G401 (cell line): ENCODE results near the gene BRMS1. TPM values are rescaled to one million over a fixed set of nuclear protein-coding genes. Genes with fewer than 3 reads are reported as not detected.
A peak's percentile ranks its signal among the peaks of the same experiment; 100 is the strongest.

Source experiments
- DNase-seq: peaks from one replicate; pipeline ENCODE4 v3.0.0-alpha.2; 2015; ENCODE audit warnings: low spot score
- in situ Hi-C: cut with HindIII; loops from 2 replicates; pipeline ENCODE4 v1.10.0; 2016; ENCODE audit warnings: low sequenced_read_pairs, mixed read lengths
- total RNA-seq: library from RNA; depleted of rRNA; stranded (reverse); fragments of >200 nt; shearing (Covaris generic); gene quantifications from 2 replicates; pipeline ENCODE4 v1.2.3, GENCODE V29; 2014

BRMS1 gene
- total RNA-seq, 1 experiment from 2014 or later = 111 TPM

GRCh38 chr11:66339162-66339675 lies 5.7 kb downstream of the BRMS1 start:
- DNase-seq = no peak
- in situ Hi-C loops = no loop called here

GRCh38 chr11:66338276-66339161 lies 6.4 kb downstream of the BRMS1 start:
- in situ Hi-C loops = no loop called here

DNA sequence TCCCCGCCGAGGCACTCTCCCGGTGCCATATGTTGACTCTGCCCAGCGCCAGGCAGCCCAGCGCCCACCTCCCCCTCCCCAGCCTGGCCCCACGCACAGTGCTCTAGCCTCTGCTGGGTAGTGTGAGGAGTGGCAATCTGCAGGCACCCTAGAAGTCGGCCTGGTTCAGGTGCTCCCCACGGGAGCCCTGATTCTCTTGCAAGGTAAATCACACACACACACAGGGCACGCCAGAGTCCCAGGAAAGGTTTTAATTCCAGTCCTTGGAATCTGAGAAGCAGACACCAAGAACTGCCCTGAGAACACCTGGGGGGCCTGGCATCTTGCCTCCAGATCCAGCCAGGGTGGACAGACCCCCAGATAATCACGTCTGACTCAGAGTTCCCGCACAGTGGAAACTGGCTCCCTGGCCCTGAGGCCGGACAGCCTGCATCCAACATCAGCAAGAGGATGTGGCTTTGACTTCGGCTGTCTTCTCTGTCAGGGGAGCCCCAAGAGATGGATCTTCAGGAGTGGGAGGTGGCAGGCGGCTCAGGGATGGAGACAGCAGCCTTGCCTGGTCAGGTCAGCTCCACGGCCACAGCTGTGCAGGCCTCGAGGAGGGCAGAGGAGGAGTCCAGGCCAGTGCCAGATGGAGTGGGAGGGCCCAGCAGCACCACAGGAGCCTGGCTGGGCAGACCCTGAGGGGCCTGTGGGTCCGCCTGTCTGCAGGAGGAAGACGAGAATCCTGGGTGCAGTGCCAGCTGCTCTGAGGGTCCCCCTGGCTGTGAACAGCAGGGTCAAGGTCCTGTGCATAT lies 7.6 kb downstream of the BRMS1 start:
- DNase-seq = no peak
- in situ Hi-C loops = no loop called here

More at GRCh38 chr11:66338276-66339161, 6.4 kb downstream of the BRMS1 start:
- DNase-seq = no peak

GRCh38 chr11:66336234-66337102 lies 8.4 kb downstream of the BRMS1 start, which contains the start of gene RIN1:
Gene RIN1, minus strand, starts transcription at chr11:66336434. Its CDS starts 32 bp downstream, at chr11:66336402.
- in situ Hi-C loops = no loop called here
- peak; percentile 94 for DNase-seq

DNA sequence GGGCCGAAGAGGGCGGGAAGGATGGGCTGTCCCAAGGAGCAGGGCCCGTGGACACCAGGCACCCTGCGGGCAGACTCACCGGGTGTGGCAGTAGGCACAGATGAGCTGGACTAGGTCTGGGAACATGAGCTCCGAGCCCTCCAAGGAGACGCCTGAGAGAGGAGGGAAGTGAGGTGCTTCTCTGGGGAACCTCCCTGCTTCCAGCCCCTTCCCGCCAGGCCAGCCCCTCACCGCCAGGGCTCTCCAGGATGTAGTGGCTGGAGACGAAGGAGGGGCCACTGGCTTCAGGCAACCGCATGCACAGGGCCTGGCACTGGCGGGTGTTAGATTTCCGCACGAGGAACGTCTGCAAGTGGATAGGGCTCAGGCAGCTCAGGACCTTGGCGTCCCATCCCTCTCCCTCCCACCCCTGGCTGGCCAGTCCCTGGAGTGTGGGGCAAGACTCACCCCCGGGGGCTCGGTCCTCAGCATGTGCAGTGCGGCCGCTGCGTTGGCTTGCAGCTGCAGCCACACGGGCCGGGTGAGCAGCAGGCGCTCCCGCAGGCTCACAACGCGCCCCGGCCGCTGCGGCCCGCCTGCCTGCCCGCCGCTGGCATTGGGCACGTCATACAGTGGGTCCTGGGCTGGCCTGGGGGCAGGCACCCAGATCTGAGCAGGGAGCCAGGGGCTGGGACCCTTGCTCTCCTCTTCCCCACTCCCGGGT lies 9.2 kb downstream of the BRMS1 start:
- peak; percentile 49 for DNase-seq
- in situ Hi-C loops = no loop called here

- in situ Hi-C loops = no loop called here
- no peak for DNase-seq
Measured at GRCh38 chr11:66334605-66335442, 10.1 kb downstream of the BRMS1 start.

DNA sequence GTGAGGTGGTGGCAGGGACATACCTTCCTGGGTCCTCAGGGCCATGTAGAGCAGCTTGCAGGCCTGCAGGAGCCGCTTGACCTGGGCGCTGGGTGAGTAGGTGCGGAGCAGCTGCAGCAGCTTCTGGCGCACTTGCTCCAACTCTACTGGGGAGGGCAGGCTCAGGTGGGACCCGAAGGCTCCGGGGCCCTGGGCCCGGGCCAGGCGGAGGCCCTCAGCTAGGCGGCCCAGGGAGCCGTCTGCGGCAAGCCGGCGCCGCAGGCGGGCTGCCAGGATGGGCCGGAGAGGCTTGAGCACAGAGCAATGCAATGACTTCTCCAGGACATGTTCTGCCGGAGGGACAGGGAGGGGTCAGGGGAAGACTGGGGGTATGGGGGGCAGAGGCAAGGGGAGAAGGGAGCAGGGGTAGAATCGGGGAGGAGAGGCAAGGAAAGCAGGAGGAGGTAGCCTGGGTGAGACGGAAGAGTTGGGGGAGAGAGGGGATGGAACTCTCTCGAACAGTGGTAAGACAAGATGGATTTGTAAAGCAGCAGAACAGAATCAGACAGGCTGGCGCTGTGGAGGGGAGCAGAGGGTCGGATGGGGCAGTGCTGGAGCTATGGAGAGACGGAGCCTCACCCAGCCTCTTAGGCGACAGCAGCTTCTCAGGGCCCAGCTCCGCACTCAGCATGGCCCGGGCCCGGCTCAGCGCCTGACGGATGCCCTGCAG lies 10.9 kb downstream of the BRMS1 start:
- DNase-seq = peak; percentile 53
- in situ Hi-C loops = no loop called here

GRCh38 chr11:66333220-66333877 lies 11.6 kb downstream of the BRMS1 start:
- DNase-seq = no peak
- in situ Hi-C loops = no loop called here

- no peak for DNase-seq
- in situ Hi-C loops = no loop called here
Measured at GRCh38 chr11:66332371-66333219, 12.3 kb downstream of the BRMS1 start.

GRCh38 chr11:66331542-66332370 lies 13.1 kb downstream of the BRMS1 start:
- DNase-seq = no peak
- in situ Hi-C loops = no loop called here

GRCh38 chr11:66330931-66331330 lies 14.0 kb downstream of the BRMS1 start:
- in situ Hi-C loops = no loop called here
- no peak for DNase-seq

- no peak for DNase-seq
- in situ Hi-C loops = no loop called here
Measured at GRCh38 chr11:66329165-66329673, 15.7 kb downstream of the BRMS1 start.

GRCh38 chr11:66328302-66329144 lies 16.4 kb downstream of the BRMS1 start:
- in situ Hi-C loops = no loop called here
- peak; percentile 80 for DNase-seq

- in situ Hi-C loops = no loop called here
Measured at GRCh38 chr11:66328031-66328301, 16.9 kb downstream of the BRMS1 start.

More at GRCh38 chr11:66328031-66328301, 16.9 kb downstream of the BRMS1 start:
- DNase-seq = no peak
